PC-3 (cell line): ENCODE data around the gene MS4A13. TPM values are rescaled to one million over a fixed set of nuclear protein-coding genes. Genes with fewer than 3 reads are reported as not detected.
"Not testable (repeated sequence)": the region's sequence is repeated elsewhere in the genome, so short reads cannot be mapped to it uniquely, and the experiment has no call there.

Experiments used
- ATAC-seq: fragments of 200-7000 bp; cut with Tn5 transposase; 2 replicates; pipeline ENCODE4 v1.9.1; 2020; ENCODE audit warnings: mild to moderate bottlenecking, moderate library complexity
- BruUV-seq: library from RNA; stranded (reverse); fragments of 400-500 nt; replicated peaks from 2 replicates; lab custom pipeline; 2021; lab: Mats Ljungman, UMichigan
- CTCF ChIA-PET: fragments of 300-600 bp; sonication (Branson Sonifier 250); formaldehyde crosslinking; loops from one replicate; lab custom pipeline; 2022; ENCODE audit warnings: antibody characterized with exemption; lab: Charles Lee
- POLR2A ChIA-PET: fragments of 300-600 bp; sonication (Branson Sonifier 250); formaldehyde crosslinking; loops from one replicate; lab custom pipeline; 2022; ENCODE audit warnings: antibody characterized with exemption; ENCODE audit not compliant: unreplicated experiment; lab: Charles Lee
- DNase-seq: peaks from one replicate; pipeline ENCODE4 v3.0.0-alpha.2; 2015
- H2AFZ ChIP-seq: fragments of 300-600 bp; sonication (generic); 2 replicates; pipeline ENCODE4 v1.6.0; 2016; ENCODE audit warnings: antibody characterized with exemption, low read length
- H3F3A ChIP-seq: fragments of 300-600 bp; sonication (generic); one replicate; pipeline ENCODE4 v1.6.0; 2017; ENCODE audit warnings: antibody characterized with exemption, low read length, control low read depth, mild to moderate bottlenecking; ENCODE audit not compliant: unreplicated experiment
- H3K27ac ChIP-seq: fragments of 300-600 bp; sonication (generic); 2 replicates; pipeline ENCODE4 v1.5.1; 2016; ENCODE audit warnings: mild to moderate bottlenecking, low read length
- H3K27me3 ChIP-seq: fragments of 300-600 bp; sonication (generic); 2 replicates; pipeline ENCODE4 v1.6.1; 2016; ENCODE audit warnings: low read length, mixed read lengths
- H3K36me3 ChIP-seq: fragments of 300-600 bp; sonication (generic); 2 replicates; pipeline ENCODE4 v1.6.1; 2016; ENCODE audit warnings: low read depth, mixed run types, low read length, mixed read lengths
- H3K4me1 ChIP-seq: fragments of 300-600 bp; sonication (generic); 2 replicates; pipeline ENCODE4 v1.5.1; 2016; ENCODE audit warnings: low read length; ENCODE audit not compliant: insufficient read depth
- H3K4me2 ChIP-seq: fragments of 300-600 bp; sonication (generic); 2 replicates; pipeline ENCODE4 v1.6.0; 2016; ENCODE audit warnings: low read length
- H3K4me3 ChIP-seq: fragments of 300-600 bp; sonication (generic); 2 replicates; pipeline ENCODE4 v1.5.1; 2016; ENCODE audit warnings: mild to moderate bottlenecking, low read length, mixed read lengths
- H3K79me2 ChIP-seq: fragments of 300-600 bp; sonication (generic); 2 replicates; pipeline ENCODE4 v1.6.1; 2017; ENCODE audit warnings: low read length, mixed read lengths
- H3K9ac ChIP-seq: fragments of 300-600 bp; sonication (generic); 2 replicates; pipeline ENCODE4 v1.6.0; 2016; ENCODE audit warnings: mild to moderate bottlenecking, low read length
- H3K9me2 ChIP-seq: fragments of 300-600 bp; sonication (generic); replicated peaks from 2 replicates; pipeline ENCODE4 v1.6.1; 2016; ENCODE audit warnings: mixed run types, low read length, mixed read lengths
- H3K9me3 ChIP-seq: fragments of 300-600 bp; sonication (generic); 2 replicates; pipeline ENCODE4 v1.6.1; 2016; ENCODE audit warnings: low read length, mixed read lengths
- H4K20me1 ChIP-seq: fragments of 300-600 bp; sonication (generic); 2 replicates; pipeline ENCODE4 v1.6.1; 2016; ENCODE audit warnings: low read length, mixed read lengths
- EZH2 ChIP-seq: fragments of 300-600 bp; sonication (generic); IDR thresholded peaks from one replicate; pipeline ENCODE4 v1.6.1; 2017; ENCODE audit warnings: antibody characterized with exemption, mild to moderate bottlenecking, low read length; ENCODE audit not compliant: unreplicated experiment
- EZH2phosphoT487 ChIP-seq: fragments of 300-600 bp; sonication (generic); IDR thresholded peaks from 2 replicates; pipeline ENCODE4 v1.6.1; 2018; ENCODE audit warnings: mild to moderate bottlenecking, antibody characterized with exemption, low read length, borderline replicate concordance
- intact Hi-C: fragments of 100-400 bp; cut with micrococcal nuclease; formaldehyde crosslinking; loops from 2 replicates; pipeline ENCODE4 v1.9.0; 2023
- total RNA-seq: library from RNA; depleted of rRNA; stranded (reverse); fragments of >200 nt; gene quantifications from 2 replicates; pipeline ENCODE4 v1.2.3, GENCODE V29; 2014
- TF ChIP-seq, protein P1 (sequence below): fragments of 300-600 bp; sonication (generic); conservative IDR thresholded peaks from 2 replicates; pipeline ENCODE4 v1.5.1; 2017; ENCODE audit warnings: antibody characterized with exemption, low read depth, mild to moderate bottlenecking, low read length

Gene MS4A13
- total RNA-seq, 1 experiment from 2014 or later, result not detected

DNA sequence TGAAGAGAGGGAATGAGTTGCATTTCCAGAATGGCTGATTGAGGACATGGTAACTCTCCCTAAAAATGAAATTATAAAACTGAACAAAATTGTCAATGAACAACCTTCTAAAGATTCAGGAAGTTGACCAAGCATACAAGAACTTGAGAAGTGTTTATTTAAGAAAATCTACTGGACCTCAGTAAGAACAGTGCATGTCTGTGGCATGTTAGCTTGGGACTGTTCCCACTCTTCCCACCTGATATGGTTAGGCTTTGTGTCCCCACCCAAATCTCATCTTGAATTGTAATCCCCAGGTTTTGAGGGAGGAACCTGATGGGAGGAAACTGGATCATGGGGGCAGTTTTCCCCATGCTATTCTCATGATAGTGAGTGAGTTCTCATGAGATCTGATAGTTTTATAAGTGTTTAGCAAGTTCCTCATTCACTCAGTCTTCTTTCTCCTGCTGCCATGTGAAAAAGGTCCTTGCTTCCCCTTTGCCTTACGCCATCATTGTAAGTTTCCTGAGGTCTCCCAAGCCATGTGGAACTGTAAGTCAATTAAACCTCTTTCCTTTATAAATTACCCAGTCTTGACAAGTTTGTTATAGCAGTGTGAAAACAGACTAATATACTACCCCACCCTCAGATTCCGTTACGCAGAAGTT, 15.4 kb downstream of the MS4A13 start:
- no peak for ATAC-seq
- TF ChIP-seq EZH2phosphoT487, result no peak
- TF ChIP-seq, protein P1, sequence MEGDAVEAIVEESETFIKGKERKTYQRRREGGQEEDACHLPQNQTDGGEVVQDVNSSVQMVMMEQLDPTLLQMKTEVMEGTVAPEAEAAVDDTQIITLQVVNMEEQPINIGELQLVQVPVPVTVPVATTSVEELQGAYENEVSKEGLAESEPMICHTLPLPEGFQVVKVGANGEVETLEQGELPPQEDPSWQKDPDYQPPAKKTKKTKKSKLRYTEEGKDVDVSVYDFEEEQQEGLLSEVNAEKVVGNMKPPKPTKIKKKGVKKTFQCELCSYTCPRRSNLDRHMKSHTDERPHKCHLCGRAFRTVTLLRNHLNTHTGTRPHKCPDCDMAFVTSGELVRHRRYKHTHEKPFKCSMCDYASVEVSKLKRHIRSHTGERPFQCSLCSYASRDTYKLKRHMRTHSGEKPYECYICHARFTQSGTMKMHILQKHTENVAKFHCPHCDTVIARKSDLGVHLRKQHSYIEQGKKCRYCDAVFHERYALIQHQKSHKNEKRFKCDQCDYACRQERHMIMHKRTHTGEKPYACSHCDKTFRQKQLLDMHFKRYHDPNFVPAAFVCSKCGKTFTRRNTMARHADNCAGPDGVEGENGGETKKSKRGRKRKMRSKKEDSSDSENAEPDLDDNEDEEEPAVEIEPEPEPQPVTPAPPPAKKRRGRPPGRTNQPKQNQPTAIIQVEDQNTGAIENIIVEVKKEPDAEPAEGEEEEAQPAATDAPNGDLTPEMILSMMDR, result no peak
- CTCF ChIA-PET, result no interaction called here
- Histone ChIP-seq H3K4me1 (no peaks in the 10 kb centered on the region), H3F3A (no peaks in the 10 kb centered on the region), H3K27me3 (peaks cover 24% of the 10 kb centered on the region; the same call in 1 of the 2 replicates), H3K4me3 (no peak overlapping the region), H3K4me2 (no peak overlapping the region), H3K9me2 (no peaks in the 10 kb centered on the region), H4K20me1 (no peaks in the 10 kb centered on the region), H3K9me3 (no peaks in the 10 kb centered on the region), H3K9ac (no peak overlapping the region), H3K36me3 (no peaks in the 10 kb centered on the region), H3K79me2 (no peaks in the 10 kb centered on the region), H3K27ac (no peak overlapping the region), H2AFZ (no peak overlapping the region)
- DNase-seq, result no peak
- POLR2A ChIA-PET, result no interaction called here
- no TSS peak for BruUV-seq
- intact Hi-C loops, result no loop called here

DNA sequence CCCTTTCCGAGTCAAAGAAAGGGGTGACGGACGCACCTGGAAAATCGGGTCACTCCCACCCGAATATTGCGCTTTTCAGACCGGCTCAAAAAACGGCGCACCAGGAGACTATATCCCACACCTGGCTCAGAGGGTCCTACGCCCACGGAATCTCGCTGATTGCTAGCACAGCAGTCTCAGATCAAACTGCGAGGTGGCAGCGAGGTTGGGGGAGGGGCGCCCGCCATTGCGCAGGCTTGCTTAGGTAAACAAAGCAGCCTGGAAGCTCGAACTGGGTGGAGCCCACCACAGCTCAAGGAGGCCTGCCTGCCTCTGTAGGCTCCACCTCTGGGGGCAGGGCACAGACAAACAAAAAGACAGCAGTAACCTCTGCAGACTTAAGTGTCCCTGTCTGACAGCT, 17.2 kb downstream of the MS4A13 start:
- DNase-seq, H3K9ac ChIP-seq, BruUV-seq, H3F3A ChIP-seq, H3K4me3 ChIP-seq, H3K9me2 ChIP-seq, ATAC-seq, H3K79me2 ChIP-seq, H4K20me1 ChIP-seq, H3K27ac ChIP-seq, H2AFZ ChIP-seq, CTCF ChIA-PET, POLR2A ChIA-PET, H3K36me3 ChIP-seq, intact Hi-C loops, H3K9me3 ChIP-seq, H3K4me2 ChIP-seq, H3K4me1 ChIP-seq: not testable (repeated sequence)
- H3K27me3 ChIP-seq, result peaks cover 12% of the 10 kb centered on the region; the same call in 1 of the 2 replicates

DNA sequence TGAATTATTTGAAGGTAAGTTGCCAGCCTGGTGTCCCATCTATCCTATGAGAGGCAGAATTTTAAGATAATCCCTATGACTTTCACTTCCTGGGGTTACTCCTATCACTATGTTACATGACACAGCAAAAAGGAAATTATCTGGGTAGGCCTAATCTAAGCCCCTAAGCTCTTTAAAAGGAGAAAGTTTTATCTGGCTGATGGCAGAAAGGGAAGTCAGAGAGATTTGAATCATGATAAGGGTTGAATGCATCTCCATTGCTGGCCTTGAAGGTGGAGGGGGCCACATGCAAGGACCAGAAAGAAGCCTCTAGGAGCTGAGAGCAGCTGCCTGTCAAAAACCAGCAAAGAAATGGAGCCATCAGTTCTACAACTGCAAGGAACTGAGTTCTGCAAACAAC, 23.4 kb downstream of the MS4A13 start:
- POLR2A ChIA-PET, H3K4me1 ChIP-seq, H4K20me1 ChIP-seq, H2AFZ ChIP-seq, H3K9me3 ChIP-seq, DNase-seq, H3K27ac ChIP-seq, BruUV-seq, H3F3A ChIP-seq, H3K9me2 ChIP-seq, H3K79me2 ChIP-seq, H3K4me2 ChIP-seq, CTCF ChIA-PET, H3K4me3 ChIP-seq, H3K9ac ChIP-seq, ATAC-seq, intact Hi-C loops, H3K36me3 ChIP-seq: not testable (repeated sequence)
- H3K27me3 ChIP-seq, result peaks cover 10% of the 10 kb centered on the region; the same call in 1 of the 2 replicates

DNA sequence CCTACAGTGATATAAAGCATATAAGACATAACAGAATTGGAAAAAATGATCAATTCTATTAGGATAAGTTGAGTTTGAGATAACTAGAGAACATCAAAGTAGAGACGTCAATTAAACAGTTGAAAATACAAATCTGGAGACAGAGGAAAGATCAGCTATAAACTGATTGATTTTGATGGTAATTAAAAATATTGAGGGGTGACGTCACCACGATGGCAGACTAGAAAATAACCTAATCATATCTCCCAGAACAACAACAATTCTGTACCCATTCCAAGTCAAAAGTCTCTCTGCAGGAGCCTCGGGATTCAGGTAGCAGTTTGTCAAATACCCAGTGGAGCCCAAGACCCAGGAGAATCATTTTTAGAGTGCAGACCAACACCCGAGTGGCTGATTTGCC, 28.9 kb downstream of the MS4A13 start:
- H3K4me3 ChIP-seq, result no peak overlapping the region
- DNase-seq, result no peak

More for the DNA sequence above, 28.9 kb downstream of the MS4A13 start:
- no peak for TF ChIP-seq EZH2
- Histone ChIP-seq H3K9ac (no peak overlapping the region), H2AFZ (no peak overlapping the region), H3K9me2 (0 out of 2 replicates have a peak, but pooled peaks cover 3% of the 10 kb centered on the region), H3K4me2 (no peak overlapping the region), H3K36me3 (no peaks in the 10 kb centered on the region), H3K27ac (no peak overlapping the region), H3K4me1 (no peaks in the 10 kb centered on the region), H4K20me1 (no peaks in the 10 kb centered on the region), H3K9me3 (no peaks in the 10 kb centered on the region; the same call in 1 of the 2 replicates), H3K79me2 (no peaks in the 10 kb centered on the region), H3K27me3 (peaks cover 19% of the 10 kb centered on the region), H3F3A (no peaks in the 10 kb centered on the region)
- no TSS peak for BruUV-seq
- no peak for ATAC-seq
- ChIA-PET CTCF (no interaction called here), POLR2A (no interaction called here)
- intact Hi-C loops, result no loop called here
